ENCODE results near the gene SRMS. TPM values are rescaled to one million over a fixed set of nuclear protein-coding genes. Genes with fewer than 3 reads are reported as not detected.

The SRMS gene
- total RNA-seq, 4 donors from 2014 or later: not detected

- intact Hi-C loops (cut with DNase I; ENCODE audit: low total_unique reads): no loop called here
- Histone ChIP-seq H3K27ac (no peak overlapping the region), H3K36me3 (no peaks in the 10 kb centered on the region), H3K9me3 (no peaks in the 10 kb centered on the region), H3K4me3 (no peak overlapping the region), H3K4me1 (peaks cover 0 to 1% of the 10 kb centered on the region in 2 donors), H3K27me3 (no peaks in the 10 kb centered on the region)
- TF ChIP-seq CTCF (IDR thresholded peaks at IDR 0.05): no peak
- DNase-seq: no peak
These were observed 30.9 kb upstream of the SRMS start for GRCh38 chr20:63578224-63579016.

- Histone ChIP-seq H3K4me3 (no peak overlapping the region), H3K4me1 (peaks cover 0 to 6% of the 10 kb centered on the region in 2 donors), H3K9me3 (no peaks in the 10 kb centered on the region), H3K36me3 (no peaks in the 10 kb centered on the region), H3K27ac (no peak overlapping the region), H3K27me3 (no peaks in the 10 kb centered on the region)
- DNase-seq: no peak
- no peak for TF ChIP-seq POLR2A (IDR thresholded peaks at IDR 0.05)
- no peak for TF ChIP-seq CTCF (IDR thresholded peaks at IDR 0.05)
- intact Hi-C loops (cut with DNase I; ENCODE audit: low total_unique reads): no loop called here
These were observed 29.9 kb upstream of the SRMS start for GRCh38 chr20:63577317-63577894.

- Histone ChIP-seq H3K4me1 (peaks cover 0 to 6% of the 10 kb centered on the region in 2 donors), H3K36me3 (no peaks in the 10 kb centered on the region), H3K27me3 (no peaks in the 10 kb centered on the region), H3K4me3 (no peak overlapping the region), H3K9me3 (no peaks in the 10 kb centered on the region), H3K27ac (no peak overlapping the region)
- no peak for DNase-seq
- intact Hi-C loops (cut with DNase I; ENCODE audit: low total_unique reads): no loop called here
- TF ChIP-seq CTCF (IDR thresholded peaks at IDR 0.05): no peak
- TF ChIP-seq POLR2A (IDR thresholded peaks at IDR 0.05): no peak
These were observed 28.8 kb upstream of the SRMS start for GRCh38 chr20:63576311-63576710.

GRCh38 chr20:63574829-63575743, 27.5 kb upstream of the SRMS start:
- peaks cover 0 to 6% of the 10 kb centered on the region in 2 donors for H3K4me1 ChIP-seq
- no peak overlapping the region for H3K4me3 ChIP-seq
- H3K9me3 ChIP-seq: no peaks in the 10 kb centered on the region
- intact Hi-C loops (cut with DNase I; ENCODE audit: low total_unique reads): no loop called here
- DNase-seq: no peak
- no peaks in the 10 kb centered on the region for H3K36me3 ChIP-seq
- TF ChIP-seq CTCF (IDR thresholded peaks at IDR 0.05): no peak
- no peak for TF ChIP-seq POLR2A (IDR thresholded peaks at IDR 0.05)
- no peak overlapping the region for H3K27ac ChIP-seq
- H3K27me3 ChIP-seq: no peaks in the 10 kb centered on the region
